ENCODE measurements around the gene GLIPR1L1.

GRCh38 chr12:75334384-75335030 lies at the start of gene GLIPR1L1:
- TF ChIP-seq RFX5 (IDR thresholded peaks at IDR 0.05; ENCODE audit: low read depth, low read length) (no peak), RCOR1 (IDR thresholded peaks at IDR 0.05; ENCODE audit: insufficient replicate concordance, low read length) (peak; percentile 71), CTCF (conservative IDR thresholded peaks at IDR 0.05; ENCODE audit: low read depth, low read length) (peak; percentile 85), POLR2A (IDR thresholded peaks at IDR 0.05; ENCODE audit: low read depth, low read length) (no peak), CEBPB (IDR thresholded peaks at IDR 0.05; ENCODE audit: low read depth, low read length) (0 out of 2 replicates have a peak, but pooled peaks have one; percentile 1), MAZ (IDR thresholded peaks at IDR 0.05; ENCODE audit: borderline replicate concordance, low read depth, low read length) (no peak), USF2 (IDR thresholded peaks at IDR 0.05; ENCODE audit: low read depth, low read length) (no peak), MXI1 (IDR thresholded peaks at IDR 0.05; ENCODE audit: borderline replicate concordance, low read depth, low read length) (0 out of 2 replicates have a peak, but pooled peaks have one; percentile 39), RAD21 (IDR thresholded peaks at IDR 0.05; ENCODE audit: low read length) (peak; percentile 75), FOS (IDR thresholded peaks at IDR 0.05; ENCODE audit: low read depth, low read length) (no peak)
